Measurements from ENCODE around the gene ZBTB37. TPM values are rescaled to one million over a fixed set of nuclear protein-coding genes. Genes with fewer than 3 reads are reported as not detected.

Gene ZBTB37
- total and polyA plus RNA-seq, 9 of the 15 experiments (the other 6 are each of a cell fraction or from before 2014, with no cell fraction given), result 1.3 to 13.9 (median 5.4) TPM

GRCh38 chr1:173867753-173868265, 371 bp upstream of the ZBTB37 start, which contains the start of gene GAS5 (continued):
- TF ChIP-seq ZNF354B (CRISPR knock-in tag; IDR thresholded peaks at IDR 0.05) (no peak), HNRNPLL (IDR thresholded peaks at IDR 0.05; ENCODE audit: low read depth, low read length, poor library complexity, severe bottlenecking) (peak; percentile 49), NFRKB (IDR thresholded peaks at IDR 0.05; ENCODE audit: low read depth) (peak; percentile 96), PML (IDR thresholded peaks at IDR 0.05; ENCODE audit: low read length) (peak; percentile 99), PKNOX1 (IDR thresholded peaks at IDR 0.05) (peak; percentile 87), KLF13 (tag; IDR thresholded peaks at IDR 0.05; ENCODE audit: borderline replicate concordance, low read depth) (peak; percentile 39; the same call in 1 of the 2 replicates), ATF4 (CRISPR knock-in tag; IDR thresholded peaks at IDR 0.05) (0 out of 2 replicates have a peak, but pooled peaks have one; percentile 40), FOXK1 (CRISPR knock-in tag; IDR thresholded peaks at IDR 0.05; ENCODE audit: borderline replicate concordance) (peak; percentile 92), SPI1 (IDR thresholded peaks at IDR 0.05; ENCODE audit: borderline replicate concordance, low read depth, low read length) (peak; percentile 44; the same call in 1 of the 2 replicates), ETS1 (conservative IDR thresholded peaks at IDR 0.05; ENCODE audit: control insufficient read depth, low read depth, low read length) (peak; percentile 83), ZBTB2 (IDR thresholded peaks at IDR 0.05) (peak; percentile 92), HDAC2 (IDR thresholded peaks at IDR 0.05) (no peak), ZNF780A (CRISPR knock-in tag; IDR thresholded peaks at IDR 0.05) (0 out of 2 replicates have a peak, but pooled peaks have one; percentile 59), JUND (IDR thresholded peaks at IDR 0.05; ENCODE audit: borderline replicate concordance, low read depth, low read length) (peak; percentile 94), JUND (tag; IDR thresholded peaks at IDR 0.05; ENCODE audit: borderline replicate concordance, low read depth, low read length) (peak; percentile 91), HNRNPH1 (optimal IDR thresholded peaks at IDR 0.05; ENCODE audit: low read depth, low read length) (no peak), E2F1 (CRISPR knock-in tag; IDR thresholded peaks at IDR 0.05) (peak; percentile 89; the same call in 1 of the 2 replicates), ILF3 (IDR thresholded peaks at IDR 0.05; ENCODE audit: borderline replicate concordance) (peak; percentile 93; the same call in 1 of the 2 replicates), POLR2H (tag; IDR thresholded peaks at IDR 0.05; ENCODE audit: low read depth) (peak; percentile 99)

All from K562 (cell line).